ENCODE results near the gene FRS3. TPM values are rescaled to one million over a fixed set of nuclear protein-coding genes. Genes with fewer than 3 reads are reported as not detected.

FRS3 gene
- total and polyA plus RNA-seq, 2 of the 13 experiments (the other 11 are each of a cell fraction or from before 2014, with no cell fraction given) = 3.0 to 7.4 TPM

DNA sequence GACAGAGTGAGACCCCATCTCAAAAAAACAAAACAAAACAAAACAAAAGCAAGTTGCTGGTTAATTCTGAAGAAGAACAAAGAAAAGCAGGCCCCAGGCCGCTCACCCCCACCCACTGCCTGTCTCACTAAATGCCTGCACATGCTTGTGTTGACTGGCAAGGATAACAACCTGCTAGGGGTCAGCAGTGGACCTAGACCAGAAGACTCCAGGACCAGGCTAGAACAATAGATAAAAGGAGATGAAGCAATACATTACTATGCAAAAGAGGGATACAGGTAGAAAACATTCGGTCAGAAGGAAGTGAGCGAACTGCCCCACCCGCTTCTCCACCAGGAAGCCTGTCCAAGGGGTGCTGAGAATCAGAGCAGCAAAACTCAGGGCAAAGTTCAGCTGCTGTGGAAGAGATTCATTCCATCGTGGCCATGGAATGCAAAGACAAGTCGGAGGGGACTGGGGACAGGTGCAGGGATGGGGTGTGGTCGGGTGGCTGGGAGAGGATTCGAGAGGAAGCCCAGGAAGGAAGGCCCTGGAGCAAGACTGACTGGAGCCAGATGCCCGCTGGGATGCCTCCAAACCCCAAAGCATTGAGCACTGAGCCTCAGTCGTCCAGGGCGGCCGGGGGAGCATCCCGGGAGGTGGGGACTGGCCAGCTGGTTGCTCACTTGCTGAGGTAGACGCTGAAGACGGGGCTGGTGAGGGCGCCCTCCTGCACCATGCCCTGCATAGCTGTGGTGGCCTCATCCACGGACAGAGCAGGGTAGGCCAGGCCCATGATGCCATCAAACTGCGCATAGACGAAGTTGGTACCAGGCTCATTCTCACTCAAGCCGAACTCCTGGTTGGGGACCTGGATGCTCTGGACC, 37.8 kb downstream of the FRS3 start (continued):
- peak; percentile 39; the same call in 1 of the 2 replicates for TF ChIP-seq ARNT2 (CRISPR knock-in tag; IDR thresholded peaks at IDR 0.05; ENCODE audit: low read depth)
- peak; percentile 85 for TF ChIP-seq HDAC2 (CRISPR knock-in tag; IDR thresholded peaks at IDR 0.05)
- TF ChIP-seq, protein P1, sequence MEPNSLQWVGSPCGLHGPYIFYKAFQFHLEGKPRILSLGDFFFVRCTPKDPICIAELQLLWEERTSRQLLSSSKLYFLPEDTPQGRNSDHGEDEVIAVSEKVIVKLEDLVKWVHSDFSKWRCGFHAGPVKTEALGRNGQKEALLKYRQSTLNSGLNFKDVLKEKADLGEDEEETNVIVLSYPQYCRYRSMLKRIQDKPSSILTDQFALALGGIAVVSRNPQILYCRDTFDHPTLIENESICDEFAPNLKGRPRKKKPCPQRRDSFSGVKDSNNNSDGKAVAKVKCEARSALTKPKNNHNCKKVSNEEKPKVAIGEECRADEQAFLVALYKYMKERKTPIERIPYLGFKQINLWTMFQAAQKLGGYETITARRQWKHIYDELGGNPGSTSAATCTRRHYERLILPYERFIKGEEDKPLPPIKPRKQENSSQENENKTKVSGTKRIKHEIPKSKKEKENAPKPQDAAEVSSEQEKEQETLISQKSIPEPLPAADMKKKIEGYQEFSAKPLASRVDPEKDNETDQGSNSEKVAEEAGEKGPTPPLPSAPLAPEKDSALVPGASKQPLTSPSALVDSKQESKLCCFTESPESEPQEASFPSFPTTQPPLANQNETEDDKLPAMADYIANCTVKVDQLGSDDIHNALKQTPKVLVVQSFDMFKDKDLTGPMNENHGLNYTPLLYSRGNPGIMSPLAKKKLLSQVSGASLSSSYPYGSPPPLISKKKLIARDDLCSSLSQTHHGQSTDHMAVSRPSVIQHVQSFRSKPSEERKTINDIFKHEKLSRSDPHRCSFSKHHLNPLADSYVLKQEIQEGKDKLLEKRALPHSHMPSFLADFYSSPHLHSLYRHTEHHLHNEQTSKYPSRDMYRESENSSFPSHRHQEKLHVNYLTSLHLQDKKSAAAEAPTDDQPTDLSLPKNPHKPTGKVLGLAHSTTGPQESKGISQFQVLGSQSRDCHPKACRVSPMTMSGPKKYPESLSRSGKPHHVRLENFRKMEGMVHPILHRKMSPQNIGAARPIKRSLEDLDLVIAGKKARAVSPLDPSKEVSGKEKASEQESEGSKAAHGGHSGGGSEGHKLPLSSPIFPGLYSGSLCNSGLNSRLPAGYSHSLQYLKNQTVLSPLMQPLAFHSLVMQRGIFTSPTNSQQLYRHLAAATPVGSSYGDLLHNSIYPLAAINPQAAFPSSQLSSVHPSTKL (CRISPR knock-in tag; IDR thresholded peaks at IDR 0.05) = peak; percentile 64; the same call in 1 of the 2 replicates
- no peak for TF ChIP-seq ELF4 (CRISPR knock-in tag; IDR thresholded peaks at IDR 0.05; ENCODE audit: borderline replicate concordance)
- no peak for TF ChIP-seq KMT2B (CRISPR knock-in tag; IDR thresholded peaks at IDR 0.05)
- TF ChIP-seq ZNF746 (CRISPR knock-in tag; IDR thresholded peaks at IDR 0.05) = peak; percentile 32; the same call in 1 of the 2 replicates
- TF ChIP-seq ZNF557 (CRISPR knock-in tag; IDR thresholded peaks at IDR 0.05) = no peak
- TF ChIP-seq ZNF432 (CRISPR knock-in tag; IDR thresholded peaks at IDR 0.05; ENCODE audit: borderline replicate concordance) = no peak
- no peak for TF ChIP-seq NFIB (CRISPR knock-in tag; IDR thresholded peaks at IDR 0.05; ENCODE audit: borderline replicate concordance)
- TF ChIP-seq SRSF1 (optimal IDR thresholded peaks at IDR 0.05; ENCODE audit: low read depth, low read length) = no peak
- no peak for TF ChIP-seq KLF15 (CRISPR knock-in tag; IDR thresholded peaks at IDR 0.05; ENCODE audit: borderline replicate concordance)
- no peak for TF ChIP-seq GTF2F1 (IDR thresholded peaks at IDR 0.05; ENCODE audit: low read length)
- no peak for TF ChIP-seq ZNF790 (CRISPR knock-in tag; IDR thresholded peaks at IDR 0.05; ENCODE audit: borderline replicate concordance)
- TF ChIP-seq THYN1 (CRISPR knock-in tag; IDR thresholded peaks at IDR 0.05; ENCODE audit: borderline replicate concordance, low read depth) = peak; percentile 60; the same call in 1 of the 2 replicates
- TF ChIP-seq PAWR (CRISPR knock-in tag; IDR thresholded peaks at IDR 0.05; ENCODE audit: borderline replicate concordance) = no peak
- TF ChIP-seq ZNF30 (CRISPR knock-in tag; IDR thresholded peaks at IDR 0.05) = no peak
- TF ChIP-seq SAFB2 (CRISPR knock-in tag; IDR thresholded peaks at IDR 0.05; ENCODE audit: borderline replicate concordance, low read depth) = no peak
- TF ChIP-seq ZNF296 (CRISPR knock-in tag; conservative IDR thresholded peaks at IDR 0.05) = no peak
- peak; percentile 69; the same call in 1 of the 2 replicates for TF ChIP-seq ZBTB7B (CRISPR knock-in tag; IDR thresholded peaks at IDR 0.05)
- TF ChIP-seq ZNF773 (CRISPR knock-in tag; IDR thresholded peaks at IDR 0.05; ENCODE audit: borderline replicate concordance) = no peak
- TF ChIP-seq ZNF232 (CRISPR knock-in tag; IDR thresholded peaks at IDR 0.05; ENCODE audit: borderline replicate concordance) = no peak
- TF ChIP-seq MTA1 (CRISPR knock-in tag; IDR thresholded peaks at IDR 0.05; ENCODE audit: borderline replicate concordance) = no peak
- TF ChIP-seq ZNF547 (CRISPR knock-in tag; IDR thresholded peaks at IDR 0.05) = no peak
- TF ChIP-seq, protein P2, sequence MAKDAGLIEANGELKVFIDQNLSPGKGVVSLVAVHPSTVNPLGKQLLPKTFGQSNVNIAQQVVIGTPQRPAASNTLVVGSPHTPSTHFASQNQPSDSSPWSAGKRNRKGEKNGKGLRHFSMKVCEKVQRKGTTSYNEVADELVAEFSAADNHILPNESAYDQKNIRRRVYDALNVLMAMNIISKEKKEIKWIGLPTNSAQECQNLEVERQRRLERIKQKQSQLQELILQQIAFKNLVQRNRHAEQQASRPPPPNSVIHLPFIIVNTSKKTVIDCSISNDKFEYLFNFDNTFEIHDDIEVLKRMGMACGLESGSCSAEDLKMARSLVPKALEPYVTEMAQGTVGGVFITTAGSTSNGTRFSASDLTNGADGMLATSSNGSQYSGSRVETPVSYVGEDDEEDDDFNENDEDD (CRISPR knock-in tag; IDR thresholded peaks at IDR 0.05; ENCODE audit: borderline replicate concordance) = peak; percentile 56
